HL-60 (cell line): ENCODE measurements around the gene BECN2.

Experiments
- DNase-seq, 2 experiments: peaks; one replicate each; pipeline ENCODE4 v3.0.0-alpha.2; 2010 to 2020; ENCODE audit warnings: low read depth in 1 of 2, low spot score in 1 of 2
- H3K27ac ChIP-seq: fragments of 250-450 bp; sonication (Bioruptor Pico); replicated peaks from 2 replicates; pipeline ENCODE4 v1.5.1; 2020; ENCODE audit warnings: mild to moderate bottlenecking, moderate library complexity
- H3K27me3 ChIP-seq: fragments of 250-450 bp; sonication (Bioruptor Pico); 2 replicates; pipeline ENCODE4 v1.5.1; 2021; ENCODE audit warnings: mild to moderate bottlenecking, moderate library complexity; ENCODE audit not compliant: insufficient read depth, poor library complexity, severe bottlenecking
- H3K4me3 ChIP-seq: replicated peaks from 2 replicates; pipeline ENCODE4 v1.5.1; 2011; ENCODE audit warnings: mild to moderate bottlenecking, control low read depth, low read length; ENCODE audit not compliant: insufficient read depth
- CTCF ChIP-seq: IDR thresholded peaks from one replicate; pipeline ENCODE4 v1.5.1; 2011; ENCODE audit warnings: low read length, control low read depth, inconsistent platforms; ENCODE audit not compliant: insufficient read depth
- GABPA ChIP-seq: IDR thresholded peaks from 2 replicates; pipeline ENCODE4 v1.6.1; 2012; ENCODE audit warnings: low read depth
- POLR2AphosphoS5 ChIP-seq: IDR thresholded peaks from 2 replicates; pipeline ENCODE4 v1.6.1; 2012; ENCODE audit warnings: low read depth
- REST ChIP-seq: IDR thresholded peaks from 2 replicates; pipeline ENCODE4 v1.6.1; 2012; ENCODE audit warnings: low read depth; ENCODE audit not compliant: insufficient replicate concordance
- SPI1 ChIP-seq: IDR thresholded peaks from 2 replicates; pipeline ENCODE4 v1.6.1; 2012; ENCODE audit warnings: low read depth, mild to moderate bottlenecking, borderline replicate concordance
- long read RNA-seq: library from polyadenylated mRNA; unstranded; transcript quantifications from one replicate; pipeline ENCODE4 v2.0.0, GENCODE V29; 2020

BECN2 gene
- long read RNA-seq, result 0 reads

GRCh38 chr1:241957692-241958494, at the start of gene BECN2:
BECN2 (plus strand) TSS chr1:241957767; CDS start chr1:241957767, 0 bp downstream.
- no peak for DNase-seq
- Histone ChIP-seq H3K4me3 (no peak within 1 kb of the TSS), H3K27me3 (no peaks in the 10 kb centered on the region), H3K27ac (no peak within 1 kb of the TSS)
- TF ChIP-seq REST, result no peak
- TF ChIP-seq GABPA, result no peak
- TF ChIP-seq POLR2AphosphoS5, result no peak
- TF ChIP-seq CTCF, result no peak
- TF ChIP-seq SPI1, result no peak

GRCh38 chr1:241916196-241916595, 41.4 kb upstream of the BECN2 start:
- TF ChIP-seq REST (no peak), GABPA (no peak), SPI1 (no peak), POLR2AphosphoS5 (no peak), CTCF (no peak)
- no peaks in the 10 kb centered on the region for H3K27me3 ChIP-seq
- no peak overlapping the region for H3K4me3 ChIP-seq
- H3K27ac ChIP-seq, result no peak overlapping the region
- no peak for DNase-seq

GRCh38 chr1:241917487-241917886, 40.1 kb upstream of the BECN2 start:
- TF ChIP-seq GABPA, result no peak
- no peak for TF ChIP-seq REST
- DNase-seq, result no peak
- Histone ChIP-seq H3K27ac (no peak overlapping the region), H3K4me3 (no peak overlapping the region), H3K27me3 (no peaks in the 10 kb centered on the region)
